CD4-positive, alpha-beta T cell treated with Interleukin-17A for 1 hour (primary cell): ENCODE results near the gene CCDC13.
A peak's percentile ranks its signal among the peaks of the same experiment; 100 is the strongest.

Experiments
- DNase-seq: peaks from one replicate; pipeline ENCODE4 v3.0.0-alpha.2; 2020

Gene CCDC13

DNA sequence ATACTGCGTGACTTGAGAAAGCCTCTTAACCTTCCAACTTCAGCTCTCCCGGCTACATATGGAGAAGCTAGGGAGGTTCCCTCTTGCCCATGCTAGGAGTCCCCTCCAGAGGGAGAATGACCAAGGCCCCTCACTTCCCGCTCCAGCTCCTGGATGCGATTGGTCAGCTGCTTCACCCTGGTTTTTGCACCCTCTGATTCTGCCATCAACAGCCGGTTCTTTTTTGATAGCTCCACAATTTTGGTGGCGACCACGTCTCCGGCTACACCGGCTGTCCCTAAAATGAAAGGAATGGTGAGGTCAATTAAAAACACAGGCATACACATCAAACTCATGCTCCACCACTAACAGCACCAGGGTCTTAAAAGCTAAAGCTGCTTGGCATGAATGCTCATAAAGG lies 20.6 kb downstream of the CCDC13 start:
- DNase-seq = no peak

DNA sequence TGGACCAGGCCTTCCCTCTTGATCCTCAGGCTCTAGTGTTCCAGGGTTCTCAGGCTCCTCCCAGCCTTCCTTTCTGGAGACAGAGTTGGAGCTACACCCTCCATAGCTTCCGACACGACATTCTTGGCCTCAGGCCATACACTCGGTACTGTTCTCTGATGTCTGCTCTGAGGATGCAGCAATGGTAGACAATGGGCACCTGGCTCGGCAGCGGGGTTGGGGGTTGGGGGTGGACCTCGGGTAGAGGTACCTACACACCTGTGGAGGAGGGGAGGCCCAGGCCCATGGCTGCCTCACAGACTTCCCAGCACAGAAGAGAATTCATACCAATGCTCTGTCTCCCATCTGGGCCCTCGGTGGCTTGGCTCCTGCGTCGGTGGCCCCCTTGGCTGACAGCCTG lies 21.4 kb downstream of the CCDC13 start:
- DNase-seq = no peak

- no peak for DNase-seq
Observed at GRCh38 chr3:42750834-42751233, 22.2 kb downstream of the CCDC13 start.

DNA sequence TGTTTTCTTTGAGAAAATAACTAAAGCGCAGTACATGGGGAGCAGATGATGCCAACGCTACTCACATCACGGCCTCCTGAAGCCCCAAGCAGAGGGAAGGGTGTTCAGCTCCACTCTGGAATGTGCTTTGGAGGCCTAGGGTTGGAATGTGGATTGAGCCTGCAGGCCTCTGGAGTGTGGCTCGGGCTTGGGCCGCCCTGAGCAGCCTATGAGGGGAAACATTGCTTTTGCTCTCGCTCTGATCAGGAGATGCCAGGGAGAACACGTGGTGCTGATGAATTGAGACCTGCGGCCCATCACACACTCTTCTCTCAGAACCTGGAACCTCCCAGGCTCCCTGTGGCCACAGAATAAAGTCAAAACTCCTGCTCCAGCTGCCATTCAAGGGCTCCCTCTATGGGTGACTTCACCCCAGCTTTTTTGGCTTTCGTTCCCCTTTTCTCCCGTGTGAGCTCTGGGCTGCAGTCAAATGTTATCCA lies 23.3 kb downstream of the CCDC13 start:
- DNase-seq = no peak

DNA sequence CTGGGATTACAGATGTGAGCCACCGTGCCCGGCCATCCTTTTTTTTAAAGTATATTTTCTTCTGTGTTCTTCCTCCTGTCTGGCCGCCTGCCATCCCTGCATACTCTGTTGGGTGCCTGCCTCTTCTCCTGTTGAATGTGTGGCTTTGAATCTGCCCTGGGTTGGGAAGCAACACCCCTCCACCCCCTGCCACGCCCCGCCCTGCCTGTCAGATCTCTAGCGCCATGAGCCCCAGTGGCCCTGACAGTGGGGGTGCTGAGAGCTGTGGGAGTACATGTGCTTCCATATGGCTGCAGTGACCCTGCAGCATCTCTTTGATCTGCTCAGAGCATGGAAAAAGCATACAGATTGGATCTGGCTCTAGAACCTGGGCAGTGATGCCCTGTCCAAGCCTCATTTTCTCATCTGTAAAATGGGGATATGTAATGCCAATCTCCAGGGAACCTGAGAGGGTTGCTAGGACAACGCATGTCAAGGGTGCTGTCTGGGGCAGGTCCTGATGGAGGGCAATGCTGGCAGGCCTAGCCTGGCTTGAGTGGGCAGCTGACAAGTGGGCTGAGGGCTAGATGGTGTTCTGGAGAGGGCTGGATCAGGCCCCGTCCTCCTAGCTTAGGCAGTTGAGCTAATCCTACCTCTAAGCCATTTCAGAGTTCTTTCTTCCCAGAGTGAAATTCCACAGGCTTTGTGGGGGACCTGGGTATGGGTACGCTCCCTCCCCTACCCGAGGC lies 23.9 kb downstream of the CCDC13 start:
- no peak for DNase-seq

- peak; percentile 47 for DNase-seq
Observed at GRCh38 chr3:42747581-42747980, 25.5 kb downstream of the CCDC13 start.

GRCh38 chr3:42746455-42747450 lies 26.3 kb downstream of the CCDC13 start:
- no peak for DNase-seq

DNA sequence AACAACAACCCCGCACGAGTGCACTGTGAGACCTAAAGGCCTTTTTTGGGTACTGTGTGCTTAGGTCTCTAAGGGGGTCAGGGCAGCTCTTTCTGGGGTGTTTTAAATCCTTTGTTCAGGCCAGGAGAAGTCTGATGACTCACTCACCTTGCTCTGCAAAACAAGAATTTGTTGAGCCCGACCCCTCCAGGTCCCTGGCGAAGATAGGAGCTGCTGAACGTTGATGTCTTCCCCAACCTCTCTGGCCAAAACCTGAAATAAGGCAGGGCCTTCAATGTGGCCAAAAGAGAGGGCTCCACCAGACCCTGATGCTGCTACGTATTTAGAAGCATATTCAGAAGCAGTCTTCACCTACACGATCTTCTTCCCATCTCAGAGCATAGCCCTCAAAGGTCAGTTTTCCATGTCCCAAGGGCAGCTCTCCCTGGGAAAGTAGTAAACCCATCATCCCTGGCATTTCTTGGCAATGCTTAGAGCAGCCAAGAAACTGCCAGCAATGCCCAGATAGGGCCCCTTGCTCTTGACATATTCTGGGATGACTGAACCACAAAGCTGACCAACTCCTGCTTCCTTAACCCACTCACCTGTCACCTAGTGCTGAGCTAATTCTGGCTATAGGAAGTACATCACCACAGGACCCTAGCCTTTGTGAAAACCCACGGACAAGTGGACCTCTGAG lies 27.1 kb downstream of the CCDC13 start:
- DNase-seq = no peak

- DNase-seq = no peak
Observed at GRCh38 chr3:42745291-42745745, 27.7 kb downstream of the CCDC13 start.

- no peak for DNase-seq
Observed at GRCh38 chr3:42743204-42743995, 29.7 kb downstream of the CCDC13 start.

GRCh38 chr3:42742688-42743087 lies 30.4 kb downstream of the CCDC13 start:
- no peak for DNase-seq

DNA sequence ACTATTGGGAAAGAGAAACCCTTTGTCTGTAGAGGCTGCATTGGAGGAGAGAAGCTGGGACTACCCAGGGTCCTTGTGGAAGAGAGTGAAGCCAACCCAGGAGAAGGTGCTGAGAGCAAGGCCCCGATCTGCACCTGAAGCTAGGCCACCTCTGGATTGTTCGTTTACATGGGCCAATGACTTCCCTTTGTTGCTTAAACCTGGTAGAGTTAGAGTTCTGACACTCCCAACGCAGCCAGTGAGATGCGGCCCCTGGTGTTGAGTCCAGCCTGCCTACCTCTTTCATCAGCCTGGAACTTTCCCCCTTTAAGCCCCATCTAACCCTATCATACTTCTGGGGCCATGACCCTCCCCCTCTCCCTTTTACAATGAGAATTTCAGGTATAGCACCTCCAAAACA lies 30.8 kb downstream of the CCDC13 start:
- no peak for DNase-seq

DNA sequence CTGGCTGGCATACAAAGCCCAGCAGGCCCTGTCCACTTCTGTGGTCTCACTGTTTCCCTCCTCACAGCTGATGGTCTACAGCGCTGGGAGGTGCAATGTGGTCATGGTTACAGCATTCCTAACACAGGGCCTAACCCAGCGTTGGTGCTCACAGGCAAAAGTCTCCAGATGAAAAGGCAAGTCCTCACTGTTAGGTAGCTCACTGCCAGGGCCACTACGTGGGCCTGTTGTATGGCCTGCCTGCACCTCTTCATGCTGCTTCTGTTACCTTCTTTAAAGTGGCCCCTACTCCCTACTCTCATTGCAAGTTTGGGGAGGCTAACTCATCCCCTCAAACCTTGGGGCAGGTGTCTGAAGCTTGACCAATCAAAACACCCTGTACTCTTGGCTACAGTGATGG lies 31.3 kb downstream of the CCDC13 start:
- DNase-seq = no peak

- DNase-seq = no peak
Observed at GRCh38 chr3:42739401-42740158, 33.5 kb downstream of the CCDC13 start.

DNA sequence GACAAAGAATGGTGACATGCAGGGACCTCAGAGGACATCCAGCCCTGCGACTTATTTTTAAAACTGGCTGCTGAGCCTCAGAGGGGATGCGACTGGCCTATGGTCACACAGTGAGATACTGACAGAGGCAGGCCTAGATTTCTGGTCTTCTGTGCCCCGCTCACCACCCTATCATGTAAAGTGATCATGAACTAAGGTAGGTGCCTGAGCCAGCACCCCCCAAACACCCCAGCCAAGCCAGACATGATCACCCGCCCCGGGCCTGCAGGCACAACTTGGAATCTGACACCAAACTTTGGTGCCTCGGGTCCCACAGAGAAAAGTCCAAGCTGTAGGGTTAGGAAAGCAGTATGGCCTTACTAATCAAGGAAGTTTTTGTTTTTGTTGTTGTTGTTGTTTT lies 36.5 kb downstream of the CCDC13 start:
- no peak for DNase-seq

GRCh38 chr3:42736081-42736480 lies 37.0 kb downstream of the CCDC13 start:
- DNase-seq = no peak

GRCh38 chr3:42735615-42736014 lies 37.4 kb downstream of the CCDC13 start:
- DNase-seq = no peak

DNA sequence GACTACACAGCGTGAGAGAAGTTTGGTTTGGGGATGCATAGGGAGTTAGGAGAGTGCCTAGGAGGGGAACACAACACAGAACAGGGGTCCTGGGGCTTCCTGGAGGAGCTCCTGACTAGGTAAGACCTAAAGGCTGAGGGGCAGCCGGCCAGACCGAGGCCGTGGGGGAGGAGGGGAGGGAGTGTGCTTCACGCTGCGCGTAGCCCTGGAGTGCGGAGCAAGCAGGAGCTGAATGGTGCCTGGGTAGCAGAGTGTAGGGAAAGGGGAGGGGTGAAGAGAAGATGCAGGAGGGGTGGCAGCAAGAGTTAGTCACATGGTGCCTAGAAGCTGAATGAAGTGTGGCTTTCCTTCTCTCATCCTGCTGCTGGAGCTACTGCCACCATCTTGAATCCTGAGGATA lies 38.0 kb downstream of the CCDC13 start:
- DNase-seq = no peak

GRCh38 chr3:42734263-42734860 lies 38.7 kb downstream of the CCDC13 start:
- DNase-seq = no peak

DNA sequence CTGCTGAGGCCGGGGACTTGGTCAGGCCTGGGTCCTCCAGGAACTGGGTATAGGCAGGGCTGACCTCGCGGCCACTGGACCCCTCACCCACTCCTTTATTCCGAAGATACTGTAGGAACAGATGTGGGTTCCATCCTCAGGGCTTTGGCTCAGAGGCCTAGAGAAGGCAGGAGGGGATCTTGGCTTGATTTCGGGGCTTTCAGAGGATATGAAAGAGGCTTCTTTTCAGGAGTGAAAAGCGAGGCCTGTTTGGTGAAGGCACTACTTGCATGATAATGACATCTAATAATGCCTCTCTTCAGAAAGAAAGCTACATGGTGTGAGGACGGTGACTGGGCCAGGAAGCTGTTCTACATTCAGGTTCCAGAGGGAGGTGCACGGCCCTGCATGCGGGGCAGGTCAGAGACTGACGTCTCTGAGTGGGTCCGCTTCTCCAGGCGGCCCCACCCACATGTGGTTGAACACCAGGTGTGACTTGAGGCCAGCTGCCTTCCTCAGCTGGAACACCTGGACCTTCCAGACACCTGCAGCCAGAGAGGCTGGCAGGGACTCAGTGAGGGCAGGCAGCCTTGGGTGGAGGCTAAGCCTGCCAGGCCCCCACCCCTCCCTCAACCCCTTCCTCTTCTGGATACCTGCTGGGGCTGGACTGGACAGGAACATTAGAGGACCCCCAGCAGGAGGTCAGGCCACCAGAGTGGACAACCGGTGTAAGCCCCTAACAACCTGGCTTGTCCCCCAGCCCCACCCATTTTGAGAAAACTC lies 39.4 kb downstream of the CCDC13 start:
- no peak for DNase-seq
